ENCODE results near the gene GYG2. TPM values are rescaled to one million over a fixed set of nuclear protein-coding genes. Genes with fewer than 3 reads are reported as not detected.

The GYG2 gene
- total RNA-seq, 3 donors from 2014 or later, result 23.1 to 84.7 (median 40.6) TPM

- H3K4me3 ChIP-seq, result no peak overlapping the region
- no peak for TF ChIP-seq POLR2A (IDR thresholded peaks at IDR 0.05)
- no peak for TF ChIP-seq CTCF (IDR thresholded peaks at IDR 0.05)
- TF ChIP-seq POLR2AphosphoS5 (IDR thresholded peaks at IDR 0.05), result no peak
- no peak overlapping the region for H3K27ac ChIP-seq
- no peak for DNase-seq (ENCODE audit: low spot score in 2 of 2)
- intact Hi-C loops (cut with DNase I; ENCODE audit: low total_unique reads), result no loop called here
- H3K36me3 ChIP-seq, result no peaks in the 10 kb centered on the region
- H3K27me3 ChIP-seq, result no peaks in the 10 kb centered on the region
- H3K4me1 ChIP-seq, result no peaks in the 10 kb centered on the region
- H3K9me3 ChIP-seq, result no peaks in the 10 kb centered on the region
Measured at GRCh38 chrX:2848871-2849301, 20.2 kb downstream of the GYG2 start.

GRCh38 chrX:2854918-2855317 lies 26.2 kb downstream of the GYG2 start:
- DNase-seq (ENCODE audit: low spot score in 2 of 2), result no peak
- no peaks in the 10 kb centered on the region for H3K36me3 ChIP-seq
- H3K4me1 ChIP-seq, result no peaks in the 10 kb centered on the region
- intact Hi-C loops (cut with DNase I; ENCODE audit: low total_unique reads), result no loop called here
- no peak overlapping the region for H3K4me3 ChIP-seq
- H3K27ac ChIP-seq, result no peak overlapping the region
- H3K27me3 ChIP-seq, result no peaks in the 10 kb centered on the region
- TF ChIP-seq CTCF (IDR thresholded peaks at IDR 0.05), result no peak
- TF ChIP-seq POLR2A (IDR thresholded peaks at IDR 0.05), result no peak
- TF ChIP-seq POLR2AphosphoS5 (IDR thresholded peaks at IDR 0.05), result no peak
- H3K9me3 ChIP-seq, result no peaks in the 10 kb centered on the region

GRCh38 chrX:2855761-2856160 lies 27.0 kb downstream of the GYG2 start:
- H3K4me3 ChIP-seq, result no peak overlapping the region
- H3K27ac ChIP-seq, result no peak overlapping the region
- intact Hi-C loops (cut with DNase I; ENCODE audit: low total_unique reads), result no loop called here
- H3K36me3 ChIP-seq, result no peaks in the 10 kb centered on the region
- no peak for DNase-seq (ENCODE audit: low spot score in 2 of 2)
- no peaks in the 10 kb centered on the region for H3K27me3 ChIP-seq
- H3K9me3 ChIP-seq, result no peaks in the 10 kb centered on the region
- TF ChIP-seq CTCF (IDR thresholded peaks at IDR 0.05) (no peak), POLR2AphosphoS5 (IDR thresholded peaks at IDR 0.05) (no peak), POLR2A (IDR thresholded peaks at IDR 0.05) (no peak)
- no peaks in the 10 kb centered on the region for H3K4me1 ChIP-seq

- Histone ChIP-seq H3K27ac (no peak overlapping the region), H3K9me3 (no peaks in the 10 kb centered on the region), H3K36me3 (no peaks in the 10 kb centered on the region), H3K4me3 (no peak overlapping the region), H3K4me1 (no peaks in the 10 kb centered on the region), H3K27me3 (no peaks in the 10 kb centered on the region)
- DNase-seq (ENCODE audit: low spot score in 2 of 2), result no peak
- no peak for TF ChIP-seq CTCF (IDR thresholded peaks at IDR 0.05)
- no peak for TF ChIP-seq POLR2AphosphoS5 (IDR thresholded peaks at IDR 0.05)
- no peak for TF ChIP-seq POLR2A (IDR thresholded peaks at IDR 0.05)
- intact Hi-C loops (cut with DNase I; ENCODE audit: low total_unique reads), result no loop called here
Measured at GRCh38 chrX:2857566-2857965, 28.8 kb downstream of the GYG2 start.

- Histone ChIP-seq H3K4me1 (no peaks in the 10 kb centered on the region), H3K4me3 (no peak overlapping the region), H3K9me3 (no peaks in the 10 kb centered on the region), H3K27ac (no peak overlapping the region), H3K36me3 (no peaks in the 10 kb centered on the region), H3K27me3 (no peaks in the 10 kb centered on the region)
- TF ChIP-seq POLR2A (IDR thresholded peaks at IDR 0.05), result no peak
- no peak for TF ChIP-seq CTCF (IDR thresholded peaks at IDR 0.05)
- no peak for TF ChIP-seq POLR2AphosphoS5 (IDR thresholded peaks at IDR 0.05)
- no peak for DNase-seq (ENCODE audit: low spot score in 2 of 2)
- intact Hi-C loops (cut with DNase I; ENCODE audit: low total_unique reads), result no loop called here
Measured at GRCh38 chrX:2859197-2859797, 30.6 kb downstream of the GYG2 start.

Measured in breast epithelium (tissue), 4 donors.